HEK293T (cell line): Measurements from ENCODE around the gene ZACN.

ENCODE experiments used
- CTBP1 ChIP-seq: fragments of 450-650 bp; IDR thresholded peaks from 2 replicates; pipeline ENCODE4 v1.6.1; 2016; ENCODE audit warnings: borderline replicate concordance
- FOXA1 ChIP-seq: fragments of 450-650 bp; IDR thresholded peaks from 2 replicates; pipeline ENCODE4 v1.6.1; 2016; ENCODE audit warnings: mild to moderate bottlenecking
- FOXM1 ChIP-seq: fragments of 450-650 bp; IDR thresholded peaks from 2 replicates; pipeline ENCODE4 v1.6.1; 2017; ENCODE audit warnings: mild to moderate bottlenecking, borderline replicate concordance

DNA sequence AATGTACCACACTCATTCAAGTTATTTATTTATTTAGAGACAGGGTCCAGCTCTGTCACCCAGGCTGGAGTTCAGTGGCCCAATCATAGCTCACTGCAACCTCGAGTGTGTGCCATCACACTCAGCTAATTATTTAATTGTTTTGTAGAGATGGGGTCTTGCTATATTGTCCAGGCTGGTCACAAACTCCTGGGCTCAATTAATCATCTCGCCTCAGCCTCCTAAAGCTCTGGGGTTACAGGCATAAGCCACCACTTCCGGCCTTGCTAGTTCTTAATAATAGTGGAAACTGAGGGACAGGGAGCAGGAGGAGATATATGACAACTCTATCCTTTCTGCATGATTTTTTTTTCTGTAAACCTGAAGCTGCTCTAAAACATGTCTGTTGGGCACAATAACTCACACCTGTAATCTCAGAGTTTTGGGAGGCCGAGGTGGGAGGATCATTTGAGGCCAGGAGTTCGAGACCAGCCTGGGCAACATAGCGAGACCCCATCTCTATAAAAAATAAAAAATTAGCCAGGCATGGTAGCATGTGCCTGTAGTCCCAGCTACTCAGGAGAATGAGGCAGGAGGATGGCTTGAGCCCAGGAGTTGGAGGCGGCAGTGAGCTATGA, 36.3 kb downstream of the ZACN start:
- no peak for TF ChIP-seq FOXA1
- no peak for TF ChIP-seq FOXM1
- no peak for TF ChIP-seq CTBP1
